Uterus (tissue), 2 donors: ENCODE results near the gene KNG1.

ENCODE experiments used
- CTCF ChIP-seq, 4 experiments: fragments of 200-600 bp in 2 of 4; fragments of 450-650 bp in 2 of 4; sonication (generic) in 2 of 4; IDR thresholded peaks; one replicate each; pipeline ENCODE4 v1.5.1; 2016 to 2019; ENCODE audit warnings: antibody characterized with exemption in 4 of 4, mild to moderate bottlenecking in 2 of 4, moderate library complexity in 1 of 4
- POLR2A ChIP-seq, 2 donors: fragments of 450-650 bp; IDR thresholded peaks; one replicate each; pipeline ENCODE4 v1.6.1; 2016; ENCODE audit warnings: antibody characterized with exemption in 2 of 2, mild to moderate bottlenecking in 1 of 2, moderate library complexity in 1 of 2

- no peak for TF ChIP-seq CTCF (IDR thresholded peaks at IDR 0.05)
- TF ChIP-seq POLR2A (IDR thresholded peaks at IDR 0.05): no peak
Observed at GRCh38 chr3:186760897-186761447, 43.8 kb downstream of the KNG1 start.
